ENCODE results near the gene CPNE9. TPM values are rescaled to one million over a fixed set of nuclear protein-coding genes. Genes with fewer than 3 reads are reported as not detected.

The CPNE9 gene
- total and polyA plus RNA-seq, 2 donors (not counting 1 experiment from before 2014, with no cell fraction given): under 0.01 TPM; not detected in 1

DNA sequence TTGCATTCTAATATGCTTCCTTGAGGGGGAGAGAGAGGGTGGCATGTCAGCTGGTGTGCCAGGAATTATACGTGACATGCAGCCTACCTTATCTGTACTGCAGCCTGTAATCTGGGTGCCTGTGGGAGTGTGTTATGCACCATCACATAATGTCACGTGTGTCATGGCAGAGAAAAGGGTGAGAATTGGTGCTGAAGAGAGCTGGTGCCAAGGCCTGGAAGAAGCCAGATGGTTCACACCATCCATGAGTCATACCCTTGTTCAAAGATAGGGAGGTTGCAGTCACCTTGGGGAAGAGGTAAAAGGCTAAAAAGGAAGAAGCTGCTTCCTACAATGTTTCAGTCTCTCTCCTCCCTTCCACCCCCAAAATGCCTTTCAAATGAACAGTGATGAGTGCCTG is 33.2 kb downstream of the CPNE9 start:
- no peaks in the 10 kb centered on the region for H4K20me1 ChIP-seq (ENCODE audit: control insufficient read depth, extremely low read depth, insufficient read depth, low read length)

DNA sequence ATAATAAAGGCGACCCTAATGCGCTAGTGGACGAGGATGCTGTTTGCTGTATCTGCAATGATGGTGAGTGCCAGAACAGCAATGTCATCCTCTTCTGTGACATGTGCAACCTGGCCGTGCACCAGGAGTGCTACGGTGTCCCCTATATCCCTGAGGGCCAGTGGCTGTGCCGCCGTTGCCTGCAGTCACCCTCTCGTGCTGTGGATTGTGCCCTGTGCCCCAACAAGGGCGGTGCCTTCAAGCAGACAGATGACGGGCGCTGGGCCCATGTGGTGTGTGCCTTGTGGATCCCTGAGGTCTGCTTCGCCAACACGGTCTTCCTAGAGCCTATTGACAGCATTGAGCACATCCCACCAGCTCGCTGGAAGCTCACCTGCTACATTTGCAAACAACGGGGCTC is 35.5 kb downstream of the CPNE9 start:
- Histone ChIP-seq H3K27me3 (ENCODE audit: control insufficient read depth, insufficient read depth, low read length) (no peaks in the 10 kb centered on the region), H3K4me2 (ENCODE audit: extremely low read depth, insufficient read depth, low read length) (no peak overlapping the region), H3K36me3 (ENCODE audit: control insufficient read depth, insufficient read depth, low read length) (peaks cover 56% of the 10 kb centered on the region), H2AFZ (ENCODE audit: low read length) (no peak overlapping the region), H3K4me3 (replicated peaks in 1 of 4; ENCODE audit: control extremely low read depth in 1 of 4, insufficient read depth in 1 of 4, low read depth in 3 of 4, low read length in 4 of 4) (no peak overlapping the region), H3K4me1 (ENCODE audit: control insufficient read depth, extremely low read depth, insufficient read depth, low read length) (no peaks in the 10 kb centered on the region), H3K79me2 (ENCODE audit: control insufficient read depth, insufficient read depth, low read length) (peaks cover 16% of the 10 kb centered on the region), H3K9me3 (ENCODE audit: control insufficient read depth, insufficient read depth, low read depth, low read length) (no peaks in the 10 kb centered on the region), H3K27ac (ENCODE audit: insufficient read depth, low read length) (no peak overlapping the region), H4K20me1 (ENCODE audit: control insufficient read depth, extremely low read depth, insufficient read depth, low read length) (no peaks in the 10 kb centered on the region), H3K9ac (ENCODE audit: insufficient read depth, low read length) (no peak overlapping the region)
- TF ChIP-seq, protein P1, sequence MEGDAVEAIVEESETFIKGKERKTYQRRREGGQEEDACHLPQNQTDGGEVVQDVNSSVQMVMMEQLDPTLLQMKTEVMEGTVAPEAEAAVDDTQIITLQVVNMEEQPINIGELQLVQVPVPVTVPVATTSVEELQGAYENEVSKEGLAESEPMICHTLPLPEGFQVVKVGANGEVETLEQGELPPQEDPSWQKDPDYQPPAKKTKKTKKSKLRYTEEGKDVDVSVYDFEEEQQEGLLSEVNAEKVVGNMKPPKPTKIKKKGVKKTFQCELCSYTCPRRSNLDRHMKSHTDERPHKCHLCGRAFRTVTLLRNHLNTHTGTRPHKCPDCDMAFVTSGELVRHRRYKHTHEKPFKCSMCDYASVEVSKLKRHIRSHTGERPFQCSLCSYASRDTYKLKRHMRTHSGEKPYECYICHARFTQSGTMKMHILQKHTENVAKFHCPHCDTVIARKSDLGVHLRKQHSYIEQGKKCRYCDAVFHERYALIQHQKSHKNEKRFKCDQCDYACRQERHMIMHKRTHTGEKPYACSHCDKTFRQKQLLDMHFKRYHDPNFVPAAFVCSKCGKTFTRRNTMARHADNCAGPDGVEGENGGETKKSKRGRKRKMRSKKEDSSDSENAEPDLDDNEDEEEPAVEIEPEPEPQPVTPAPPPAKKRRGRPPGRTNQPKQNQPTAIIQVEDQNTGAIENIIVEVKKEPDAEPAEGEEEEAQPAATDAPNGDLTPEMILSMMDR (conservative IDR thresholded peaks at IDR 0.05 in 1 of 2, IDR thresholded peaks at IDR 0.05 in 1 of 2; ENCODE audit: low read depth in 1 of 2, low read length in 2 of 2): no peak
- no peak for TF ChIP-seq EZH2 (IDR thresholded peaks at IDR 0.05; ENCODE audit: low read length, missing control alignments)
- DNase-seq (ENCODE audit: low read depth in 2 of 2): no peak

More for the DNA sequence above, 33.2 kb downstream of the CPNE9 start:
- Histone ChIP-seq H3K79me2 (ENCODE audit: control insufficient read depth, insufficient read depth, low read length) (peaks cover 39% of the 10 kb centered on the region), H3K4me2 (ENCODE audit: extremely low read depth, insufficient read depth, low read length) (no peak overlapping the region), H3K27ac (ENCODE audit: insufficient read depth, low read length) (no peak overlapping the region), H3K36me3 (ENCODE audit: control insufficient read depth, insufficient read depth, low read length) (peaks cover 39% of the 10 kb centered on the region), H3K9me3 (ENCODE audit: control insufficient read depth, insufficient read depth, low read depth, low read length) (no peaks in the 10 kb centered on the region), H3K4me1 (ENCODE audit: control insufficient read depth, extremely low read depth, insufficient read depth, low read length) (peaks cover 5% of the 10 kb centered on the region), H3K9ac (ENCODE audit: insufficient read depth, low read length) (no peak overlapping the region), H2AFZ (ENCODE audit: low read length) (no peak overlapping the region), H3K4me3 (replicated peaks in 1 of 4; ENCODE audit: control extremely low read depth in 1 of 4, insufficient read depth in 1 of 4, low read depth in 3 of 4, low read length in 4 of 4) (no peak overlapping the region), H3K27me3 (ENCODE audit: control insufficient read depth, insufficient read depth, low read length) (no peaks in the 10 kb centered on the region)
- no peak for DNase-seq (ENCODE audit: low read depth in 2 of 2)
- TF ChIP-seq, protein P1 (conservative IDR thresholded peaks at IDR 0.05 in 1 of 2, IDR thresholded peaks at IDR 0.05 in 1 of 2; ENCODE audit: low read depth in 1 of 2, low read length in 2 of 2): no peak
- TF ChIP-seq EZH2 (IDR thresholded peaks at IDR 0.05; ENCODE audit: low read length, missing control alignments): no peak

DNA sequence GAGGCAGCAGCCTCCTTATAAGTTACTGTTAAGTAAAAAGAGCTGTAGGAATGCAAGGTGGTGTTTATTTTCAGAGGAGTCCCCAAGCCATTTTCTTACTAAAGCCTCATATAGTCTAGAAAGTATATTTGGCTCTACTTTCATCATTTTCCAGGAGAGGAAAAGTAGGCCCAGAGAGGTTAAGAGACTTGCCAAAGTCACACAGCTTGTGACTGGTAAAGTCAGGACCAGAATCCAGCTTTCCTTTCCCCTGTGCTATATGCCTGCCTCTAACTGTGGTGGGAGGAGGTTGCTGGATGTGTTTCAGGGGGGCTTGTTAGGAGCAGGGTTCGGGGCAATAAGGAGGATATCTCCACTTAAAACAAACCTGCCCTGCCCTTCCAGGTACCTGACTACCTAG is 38.9 kb downstream of the CPNE9 start:
- Histone ChIP-seq H3K36me3 (ENCODE audit: control insufficient read depth, insufficient read depth, low read length) (peaks cover 57% of the 10 kb centered on the region), H3K9ac (ENCODE audit: insufficient read depth, low read length) (no peak overlapping the region), H4K20me1 (ENCODE audit: control insufficient read depth, extremely low read depth, insufficient read depth, low read length) (no peaks in the 10 kb centered on the region), H2AFZ (ENCODE audit: low read length) (no peak overlapping the region), H3K9me3 (ENCODE audit: control insufficient read depth, insufficient read depth, low read depth, low read length) (no peaks in the 10 kb centered on the region), H3K27ac (ENCODE audit: insufficient read depth, low read length) (no peak overlapping the region), H3K4me3 (replicated peaks in 1 of 4; ENCODE audit: control extremely low read depth in 1 of 4, insufficient read depth in 1 of 4, low read depth in 3 of 4, low read length in 4 of 4) (no peak overlapping the region), H3K4me2 (ENCODE audit: extremely low read depth, insufficient read depth, low read length) (no peak overlapping the region), H3K4me1 (ENCODE audit: control insufficient read depth, extremely low read depth, insufficient read depth, low read length) (peaks cover 8% of the 10 kb centered on the region), H3K27me3 (ENCODE audit: control insufficient read depth, insufficient read depth, low read length) (no peaks in the 10 kb centered on the region), H3K79me2 (ENCODE audit: control insufficient read depth, insufficient read depth, low read length) (peaks cover 5% of the 10 kb centered on the region)
- TF ChIP-seq EZH2 (IDR thresholded peaks at IDR 0.05; ENCODE audit: low read length, missing control alignments): no peak
- TF ChIP-seq, protein P1 (conservative IDR thresholded peaks at IDR 0.05 in 1 of 2, IDR thresholded peaks at IDR 0.05 in 1 of 2; ENCODE audit: low read depth in 1 of 2, low read length in 2 of 2): no peak
- DNase-seq (ENCODE audit: low read depth in 2 of 2): no peak

Measured in fibroblast of lung (primary cell).